ENCODE results near the gene WASHC3. TPM values are rescaled to one million over a fixed set of nuclear protein-coding genes. Genes with fewer than 3 reads are reported as not detected.

WASHC3 gene
- total RNA-seq, 1 donor from 2014 or later = 35.9 TPM

DNA sequence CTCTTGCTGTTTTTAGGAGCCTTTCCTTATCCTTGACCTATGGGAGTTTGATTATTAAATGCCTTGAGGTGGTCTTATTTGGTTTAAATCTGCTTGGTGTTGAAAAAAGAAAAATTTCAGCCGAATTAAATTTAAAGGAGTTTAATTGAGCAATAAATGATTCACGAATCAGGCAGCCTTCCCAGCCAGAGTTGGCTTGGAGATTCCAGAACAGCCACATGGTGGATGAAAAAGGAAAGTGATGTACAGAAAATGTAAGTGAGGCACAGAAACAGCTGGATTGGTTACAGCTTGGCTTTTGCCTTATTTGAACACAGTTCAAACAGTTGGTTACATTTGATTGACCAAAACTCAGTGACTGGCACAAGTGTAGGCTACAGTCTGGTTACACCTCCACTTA lies 69.7 kb downstream of the WASHC3 start:
- Mint-ChIP-seq H3K9me3 (no peaks in the 10 kb centered on the region), H3K4me1 (no peaks in the 10 kb centered on the region), H3K27me3 (ENCODE audit: insufficient read depth, low read depth) (no peaks in the 10 kb centered on the region), H3K36me3 (no peaks in the 10 kb centered on the region), H3K4me3 (no peak overlapping the region), H3K27ac (no peak overlapping the region)
- Histone ChIP-seq H3F3A (ENCODE audit: low read depth) (no peaks in the 10 kb centered on the region), H3K27ac (no peak overlapping the region), H3K4me3 (no peak overlapping the region), H3K27me3 (no peaks in the 10 kb centered on the region), H4K20me1 (ENCODE audit: low read depth) (no peaks in the 10 kb centered on the region), H3K4me1 (no peaks in the 10 kb centered on the region), H3K4me2 (no peak overlapping the region), H3K79me2 (ENCODE audit: low read depth) (no peaks in the 10 kb centered on the region), H3K9me3 (ENCODE audit: low read depth) (no peaks in the 10 kb centered on the region), H3K36me3 (no peaks in the 10 kb centered on the region), H2AFZ (replicated peaks) (no peak overlapping the region), H3K9ac (no peak overlapping the region)
- no peak for DNase-seq (ENCODE audit: low spot score)
- no peak for TF ChIP-seq EZH2 (IDR thresholded peaks at IDR 0.05)
- TF ChIP-seq, protein P1, sequence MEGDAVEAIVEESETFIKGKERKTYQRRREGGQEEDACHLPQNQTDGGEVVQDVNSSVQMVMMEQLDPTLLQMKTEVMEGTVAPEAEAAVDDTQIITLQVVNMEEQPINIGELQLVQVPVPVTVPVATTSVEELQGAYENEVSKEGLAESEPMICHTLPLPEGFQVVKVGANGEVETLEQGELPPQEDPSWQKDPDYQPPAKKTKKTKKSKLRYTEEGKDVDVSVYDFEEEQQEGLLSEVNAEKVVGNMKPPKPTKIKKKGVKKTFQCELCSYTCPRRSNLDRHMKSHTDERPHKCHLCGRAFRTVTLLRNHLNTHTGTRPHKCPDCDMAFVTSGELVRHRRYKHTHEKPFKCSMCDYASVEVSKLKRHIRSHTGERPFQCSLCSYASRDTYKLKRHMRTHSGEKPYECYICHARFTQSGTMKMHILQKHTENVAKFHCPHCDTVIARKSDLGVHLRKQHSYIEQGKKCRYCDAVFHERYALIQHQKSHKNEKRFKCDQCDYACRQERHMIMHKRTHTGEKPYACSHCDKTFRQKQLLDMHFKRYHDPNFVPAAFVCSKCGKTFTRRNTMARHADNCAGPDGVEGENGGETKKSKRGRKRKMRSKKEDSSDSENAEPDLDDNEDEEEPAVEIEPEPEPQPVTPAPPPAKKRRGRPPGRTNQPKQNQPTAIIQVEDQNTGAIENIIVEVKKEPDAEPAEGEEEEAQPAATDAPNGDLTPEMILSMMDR (IDR thresholded peaks at IDR 0.05) = no peak
- TF ChIP-seq EZH2phosphoT487 (IDR thresholded peaks at IDR 0.05) = no peak

DNA sequence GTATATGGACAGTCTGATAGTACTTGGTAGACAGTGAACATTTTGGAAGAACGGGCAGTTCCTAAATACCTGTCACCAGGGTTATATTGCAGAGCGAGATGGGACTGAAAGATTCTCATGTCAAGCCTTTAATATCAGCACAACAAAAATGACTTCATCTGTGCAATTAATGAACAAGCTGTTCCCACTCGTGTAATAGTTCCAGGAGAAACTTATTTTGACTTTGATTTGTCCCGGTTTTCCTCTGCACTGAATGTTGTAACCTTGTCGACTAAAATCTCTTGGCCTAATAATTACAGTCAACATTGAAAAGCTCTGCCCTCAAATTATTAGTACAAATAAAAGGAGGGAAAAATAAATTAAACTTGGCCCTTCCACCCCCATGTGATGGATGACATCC lies 79.5 kb downstream of the WASHC3 start:
- no peaks in the 10 kb centered on the region for H3K36me3 ChIP-seq
- no peak overlapping the region for H3K27ac Mint-ChIP-seq
- peaks cover 4% of the 10 kb centered on the region for H3K4me1 ChIP-seq
- H3K27me3 Mint-ChIP-seq (ENCODE audit: insufficient read depth, low read depth) = no peaks in the 10 kb centered on the region
- no peaks in the 10 kb centered on the region for H4K20me1 ChIP-seq (ENCODE audit: low read depth)
- no peak overlapping the region for H2AFZ ChIP-seq (replicated peaks)
- no peaks in the 10 kb centered on the region for H3F3A ChIP-seq (ENCODE audit: low read depth)
- H3K27ac ChIP-seq = no peak overlapping the region
- H3K9me3 ChIP-seq (ENCODE audit: low read depth) = no peaks in the 10 kb centered on the region
- no peaks in the 10 kb centered on the region for H3K79me2 ChIP-seq (ENCODE audit: low read depth)
- H3K4me3 ChIP-seq = no peak overlapping the region
- H3K9me3 Mint-ChIP-seq = no peaks in the 10 kb centered on the region
- H3K9ac ChIP-seq = no peak overlapping the region
- H3K36me3 Mint-ChIP-seq = no peaks in the 10 kb centered on the region
- peaks cover 6% of the 10 kb centered on the region for H3K4me1 Mint-ChIP-seq
- no peaks in the 10 kb centered on the region for H3K27me3 ChIP-seq
- TF ChIP-seq EZH2 (IDR thresholded peaks at IDR 0.05) = no peak
- TF ChIP-seq, protein P1 (IDR thresholded peaks at IDR 0.05) = no peak
- no peak for TF ChIP-seq EZH2phosphoT487 (IDR thresholded peaks at IDR 0.05)
- no peak for DNase-seq (ENCODE audit: low spot score)
- no peak overlapping the region for H3K4me2 ChIP-seq
- H3K4me3 Mint-ChIP-seq = no peak overlapping the region

DNA sequence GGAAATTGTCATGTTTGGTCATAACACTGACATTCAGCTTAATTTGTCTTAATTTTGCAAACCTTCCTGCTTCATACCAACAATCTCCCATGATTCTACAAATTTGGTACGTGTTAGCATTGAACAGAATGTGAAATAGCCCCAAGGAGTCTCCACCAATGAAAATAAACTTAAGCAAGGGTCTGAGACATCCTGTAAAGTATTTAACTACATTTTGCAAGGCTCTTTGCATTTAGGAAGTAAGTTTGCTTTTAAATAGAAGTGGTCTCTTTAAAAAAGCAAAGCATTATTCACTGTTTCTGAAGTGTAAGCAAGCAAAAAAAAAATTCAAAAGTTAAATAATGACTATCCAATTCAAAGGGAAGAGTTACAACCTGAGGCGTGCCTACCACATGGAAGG lies 79.9 kb downstream of the WASHC3 start:
- Histone ChIP-seq H3K4me1 (peaks cover 4% of the 10 kb centered on the region), H3K36me3 (no peaks in the 10 kb centered on the region), H3K27ac (no peak overlapping the region), H2AFZ (replicated peaks) (no peak overlapping the region), H3K4me3 (no peak overlapping the region), H3K9me3 (ENCODE audit: low read depth) (no peaks in the 10 kb centered on the region), H3F3A (ENCODE audit: low read depth) (no peaks in the 10 kb centered on the region), H3K4me2 (no peak overlapping the region), H4K20me1 (ENCODE audit: low read depth) (no peaks in the 10 kb centered on the region), H3K79me2 (ENCODE audit: low read depth) (no peaks in the 10 kb centered on the region), H3K27me3 (no peaks in the 10 kb centered on the region), H3K9ac (no peak overlapping the region)
- Mint-ChIP-seq H3K36me3 (no peaks in the 10 kb centered on the region), H3K27ac (no peak overlapping the region), H3K4me1 (peaks cover 6% of the 10 kb centered on the region), H3K4me3 (no peak overlapping the region), H3K27me3 (ENCODE audit: insufficient read depth, low read depth) (no peaks in the 10 kb centered on the region), H3K9me3 (no peaks in the 10 kb centered on the region)
- no peak for TF ChIP-seq EZH2 (IDR thresholded peaks at IDR 0.05)
- no peak for DNase-seq (ENCODE audit: low spot score)

DNA sequence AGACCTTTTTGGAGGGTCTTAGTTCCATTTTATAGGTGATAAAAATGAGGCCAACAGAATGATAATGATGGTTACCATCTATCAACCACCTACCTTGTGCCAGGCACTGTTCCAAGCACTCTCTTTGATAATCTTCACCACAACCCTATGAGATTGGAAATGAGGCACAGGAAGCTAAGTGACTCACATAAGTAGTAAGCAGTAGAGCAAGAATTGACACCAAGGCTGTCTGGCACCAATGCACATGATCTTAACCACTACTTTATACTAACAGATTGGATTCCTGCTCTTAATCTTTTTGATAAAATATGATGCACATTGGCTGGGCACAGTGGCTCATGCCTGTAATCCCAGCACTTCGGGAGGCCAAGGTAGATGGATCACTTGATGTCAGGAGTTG lies 93.0 kb downstream of the WASHC3 start:
- H2AFZ ChIP-seq (replicated peaks) = no peak overlapping the region
- no peaks in the 10 kb centered on the region for H3K4me1 Mint-ChIP-seq
- no peak for DNase-seq (ENCODE audit: low spot score)
- no peak overlapping the region for H3K4me3 ChIP-seq
- no peaks in the 10 kb centered on the region for H3F3A ChIP-seq (ENCODE audit: low read depth)
- H3K9ac ChIP-seq = no peak overlapping the region
- no peaks in the 10 kb centered on the region for H3K79me2 ChIP-seq (ENCODE audit: low read depth)
- H3K4me2 ChIP-seq = no peak overlapping the region
- no peaks in the 10 kb centered on the region for H3K36me3 Mint-ChIP-seq
- TF ChIP-seq, protein P1 (IDR thresholded peaks at IDR 0.05) = no peak
- no peak for TF ChIP-seq EZH2 (IDR thresholded peaks at IDR 0.05)
- TF ChIP-seq EZH2phosphoT487 (IDR thresholded peaks at IDR 0.05) = no peak
- no peaks in the 10 kb centered on the region for H3K27me3 ChIP-seq
- no peaks in the 10 kb centered on the region for H4K20me1 ChIP-seq (ENCODE audit: low read depth)
- no peak overlapping the region for H3K4me3 Mint-ChIP-seq
- peaks cover 2% of the 10 kb centered on the region for H3K27me3 Mint-ChIP-seq (ENCODE audit: insufficient read depth, low read depth)
- no peaks in the 10 kb centered on the region for H3K36me3 ChIP-seq
- no peaks in the 10 kb centered on the region for H3K9me3 ChIP-seq (ENCODE audit: low read depth)
- H3K27ac ChIP-seq = no peak overlapping the region
- H3K9me3 Mint-ChIP-seq = peaks cover 2% of the 10 kb centered on the region
- no peaks in the 10 kb centered on the region for H3K4me1 ChIP-seq
- no peak overlapping the region for H3K27ac Mint-ChIP-seq
